Measurements from ENCODE around the gene DPP9.

DNA sequence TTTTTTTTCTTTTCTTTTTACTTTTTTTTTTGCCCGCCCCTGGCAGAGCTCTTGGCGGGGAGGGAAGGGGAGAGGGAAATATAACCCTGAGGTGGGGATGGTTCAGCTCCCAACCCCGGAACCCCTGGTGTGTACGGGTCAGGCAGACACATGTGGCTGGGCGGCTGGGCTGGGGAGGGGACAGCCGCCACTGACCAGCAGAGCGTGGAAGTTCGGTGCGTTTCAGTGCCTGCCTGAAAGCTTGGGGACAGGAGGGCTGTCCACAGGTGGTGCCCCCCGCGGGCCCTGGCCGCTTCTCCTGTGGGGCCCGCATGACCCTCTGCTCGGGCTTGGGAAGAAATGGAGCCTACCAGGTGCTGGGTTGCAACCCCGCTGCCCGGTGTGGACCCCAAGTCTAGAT, 48.3 kb downstream of the DPP9 start:
- no peak for TF ChIP-seq EP300 (IDR thresholded peaks at IDR 0.05)
- TF ChIP-seq, protein P1, sequence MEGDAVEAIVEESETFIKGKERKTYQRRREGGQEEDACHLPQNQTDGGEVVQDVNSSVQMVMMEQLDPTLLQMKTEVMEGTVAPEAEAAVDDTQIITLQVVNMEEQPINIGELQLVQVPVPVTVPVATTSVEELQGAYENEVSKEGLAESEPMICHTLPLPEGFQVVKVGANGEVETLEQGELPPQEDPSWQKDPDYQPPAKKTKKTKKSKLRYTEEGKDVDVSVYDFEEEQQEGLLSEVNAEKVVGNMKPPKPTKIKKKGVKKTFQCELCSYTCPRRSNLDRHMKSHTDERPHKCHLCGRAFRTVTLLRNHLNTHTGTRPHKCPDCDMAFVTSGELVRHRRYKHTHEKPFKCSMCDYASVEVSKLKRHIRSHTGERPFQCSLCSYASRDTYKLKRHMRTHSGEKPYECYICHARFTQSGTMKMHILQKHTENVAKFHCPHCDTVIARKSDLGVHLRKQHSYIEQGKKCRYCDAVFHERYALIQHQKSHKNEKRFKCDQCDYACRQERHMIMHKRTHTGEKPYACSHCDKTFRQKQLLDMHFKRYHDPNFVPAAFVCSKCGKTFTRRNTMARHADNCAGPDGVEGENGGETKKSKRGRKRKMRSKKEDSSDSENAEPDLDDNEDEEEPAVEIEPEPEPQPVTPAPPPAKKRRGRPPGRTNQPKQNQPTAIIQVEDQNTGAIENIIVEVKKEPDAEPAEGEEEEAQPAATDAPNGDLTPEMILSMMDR (IDR thresholded peaks at IDR 0.05), result no peak

All from gastroesophageal sphincter (tissue), 3 donors.